NT2/D1 (cell line): ENCODE measurements around the gene GAK.

Experiments
- SUZ12 ChIP-seq: IDR thresholded peaks from 2 replicates; pipeline ENCODE4 v1.6.1; 2011; ENCODE audit not compliant: insufficient read length, insufficient read depth; ENCODE audit errors: extremely low read depth
- YY1 ChIP-seq: IDR thresholded peaks from 2 replicates; pipeline ENCODE4 v1.6.1; 2011; ENCODE audit not compliant: insufficient read length, insufficient read depth
- ZNF274 ChIP-seq: IDR thresholded peaks from 2 replicates; pipeline ENCODE4 v1.6.1; 2011; ENCODE audit warnings: mild to moderate bottlenecking, low read depth, low read length

GRCh38 chr4:917992-918391 lies 14.1 kb downstream of the GAK start:
- no peak for TF ChIP-seq YY1
- no peak for TF ChIP-seq ZNF274
- TF ChIP-seq SUZ12 = no peak
